ENCODE results near the gene FHDC1. TPM values are rescaled to one million over a fixed set of nuclear protein-coding genes. Genes with fewer than 3 reads are reported as not detected.

Gene FHDC1
- total RNA-seq, 1 experiment from 2014 or later, result 19.9 TPM

DNA sequence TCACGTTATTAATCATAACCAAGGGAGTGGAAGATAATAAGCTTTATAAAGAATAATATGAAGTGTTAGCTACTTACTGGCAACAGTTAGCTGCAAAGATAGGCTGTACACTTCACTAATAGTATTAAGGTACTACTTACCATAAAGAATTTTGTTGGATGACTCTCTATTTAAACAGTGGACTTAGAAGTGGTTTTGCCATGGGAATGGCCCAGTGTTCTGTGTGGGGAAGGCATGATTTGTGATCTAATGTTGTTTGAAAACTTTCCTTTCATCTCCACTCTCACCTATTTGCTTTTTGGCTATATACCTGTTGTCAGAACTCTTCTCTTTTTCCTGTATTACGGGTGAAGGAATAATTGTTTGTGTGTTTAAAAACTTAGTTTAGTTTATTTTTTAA is 23.0 kb downstream of the FHDC1 start:
- Mint-ChIP-seq H3K9me3 (no peaks in the 10 kb centered on the region), H3K4me3 (no peak overlapping the region), H3K4me1 (peaks cover 16 to 19% of the 10 kb centered on the region in 2 experiments), H3K27ac (no peak overlapping the region), H3K27me3 (ENCODE audit: low read depth) (no peaks in the 10 kb centered on the region), H3K36me3 (ENCODE audit: insufficient read depth in 1 of 3, low read depth in 3 of 3) (peaks cover 20 to 72% (median 36%) of the 10 kb centered on the region in 3 experiments; a peak in 6 of 7 replicates)
- Histone ChIP-seq H3K9ac (ENCODE audit: extremely low read depth, insufficient read length, low read length) (no peak overlapping the region), H4K20me1 (ENCODE audit: control insufficient read depth, insufficient read depth, insufficient read length) (no peaks in the 10 kb centered on the region), H2BK15ac (ENCODE audit: low read depth, low read length) (no peak overlapping the region), H2BK120ac (ENCODE audit: low read depth, low read length, poor library complexity, severe bottlenecking) (no peak overlapping the region), H3K56ac (ENCODE audit: insufficient read length, low read depth, low read length) (no peak overlapping the region), H3K23me2 (ENCODE audit: insufficient read length, low read depth, low read length, poor library complexity, severe bottlenecking) (no peaks in the 10 kb centered on the region), H3K79me2 (ENCODE audit: insufficient read depth, low read length) (no peaks in the 10 kb centered on the region), H3K27ac (ENCODE audit: insufficient read length, low read depth, low read length) (no peak overlapping the region), H3K14ac (ENCODE audit: insufficient read depth, low read length) (no peak overlapping the region), H3K4me1 (ENCODE audit: insufficient read depth, low read length) (no peaks in the 10 kb centered on the region; the same call in 1 of the 2 replicates), H2BK12ac (ENCODE audit: insufficient read length, low read depth, low read length) (no peak overlapping the region), H2AFZ (ENCODE audit: low read length) (no peak overlapping the region), H3K18ac (ENCODE audit: insufficient read length, low read depth, low read length) (no peak overlapping the region), H2BK5ac (ENCODE audit: insufficient read length, low read length) (no peak overlapping the region), H3K9me3 (ENCODE audit: control insufficient read depth, low read depth, low read length) (no peaks in the 10 kb centered on the region), H4K8ac (replicated peaks; ENCODE audit: insufficient read length, low read depth, low read length) (no peak overlapping the region), H3K79me1 (ENCODE audit: insufficient read depth, low read depth, low read length, poor library complexity, severe bottlenecking) (peaks cover 5% of the 10 kb centered on the region), H3K4ac (ENCODE audit: low read depth, low read length) (no peak overlapping the region), H4K5ac (ENCODE audit: insufficient read length, low read depth, low read length) (no peak overlapping the region), H3T11ph (ENCODE audit: low read length) (no peak overlapping the region), H2AK5ac (ENCODE audit: insufficient read length, low read length) (no peak overlapping the region), H3K27me3 (ENCODE audit: insufficient read depth, low read length) (no peaks in the 10 kb centered on the region), H3K4me2 (ENCODE audit: insufficient read depth, insufficient read length, low read length) (no peak overlapping the region), H2BK20ac (ENCODE audit: low read depth, low read length, poor library complexity, severe bottlenecking) (no peak overlapping the region), H3K23ac (ENCODE audit: insufficient read length, low read depth, low read length) (no peak overlapping the region), H4K91ac (ENCODE audit: insufficient read length, low read depth, low read length) (no peak overlapping the region)
- no peak for DNase-seq
- no CpG with 5 or more reads among the region's 2 CpGs for WGBS (ENCODE audit: extremely low coverage, insufficient read length, low lambda C conversion rate)
- TF ChIP-seq, protein P1, sequence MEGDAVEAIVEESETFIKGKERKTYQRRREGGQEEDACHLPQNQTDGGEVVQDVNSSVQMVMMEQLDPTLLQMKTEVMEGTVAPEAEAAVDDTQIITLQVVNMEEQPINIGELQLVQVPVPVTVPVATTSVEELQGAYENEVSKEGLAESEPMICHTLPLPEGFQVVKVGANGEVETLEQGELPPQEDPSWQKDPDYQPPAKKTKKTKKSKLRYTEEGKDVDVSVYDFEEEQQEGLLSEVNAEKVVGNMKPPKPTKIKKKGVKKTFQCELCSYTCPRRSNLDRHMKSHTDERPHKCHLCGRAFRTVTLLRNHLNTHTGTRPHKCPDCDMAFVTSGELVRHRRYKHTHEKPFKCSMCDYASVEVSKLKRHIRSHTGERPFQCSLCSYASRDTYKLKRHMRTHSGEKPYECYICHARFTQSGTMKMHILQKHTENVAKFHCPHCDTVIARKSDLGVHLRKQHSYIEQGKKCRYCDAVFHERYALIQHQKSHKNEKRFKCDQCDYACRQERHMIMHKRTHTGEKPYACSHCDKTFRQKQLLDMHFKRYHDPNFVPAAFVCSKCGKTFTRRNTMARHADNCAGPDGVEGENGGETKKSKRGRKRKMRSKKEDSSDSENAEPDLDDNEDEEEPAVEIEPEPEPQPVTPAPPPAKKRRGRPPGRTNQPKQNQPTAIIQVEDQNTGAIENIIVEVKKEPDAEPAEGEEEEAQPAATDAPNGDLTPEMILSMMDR (conservative IDR thresholded peaks at IDR 0.05), result no peak

Data from H9 (cell line).